T-helper 2 cell treated with Interferon-gamma antibody and Interleukin-4, amounts not matched to agents 5 μg/mL and 100 μg/mL, for 36 hours (primary cell): ENCODE results near the gene FHIP2A.
A peak's percentile ranks its signal among the peaks of the same experiment; 100 is the strongest.

Source experiments
- DNase-seq: peaks from one replicate; pipeline ENCODE4 v3.0.0; 2021; ENCODE audit warnings: low spot score
- H3K27ac Mint-ChIP-seq: one replicate; pipeline ENCODE4 v1.8.0; 2021; ENCODE audit warnings: mild to moderate bottlenecking, mixed read lengths
- H3K27me3 Mint-ChIP-seq: one replicate; pipeline ENCODE4 v1.8.0; 2021; ENCODE audit warnings: low read depth, mixed read lengths
- H3K36me3 Mint-ChIP-seq: one replicate; pipeline ENCODE4 v1.8.0; 2021; ENCODE audit warnings: low read depth, mixed read lengths
- H3K4me1 Mint-ChIP-seq: one replicate; pipeline ENCODE4 v1.8.0; 2021; ENCODE audit warnings: low read depth, mixed read lengths
- H3K4me3 Mint-ChIP-seq: one replicate; pipeline ENCODE4 v1.8.0; 2022; ENCODE audit warnings: mild to moderate bottlenecking, moderate library complexity, mixed read lengths
- H3K9me3 Mint-ChIP-seq: one replicate; pipeline ENCODE4 v1.8.0; 2021; ENCODE audit warnings: mixed read lengths

The FHIP2A gene

DNA sequence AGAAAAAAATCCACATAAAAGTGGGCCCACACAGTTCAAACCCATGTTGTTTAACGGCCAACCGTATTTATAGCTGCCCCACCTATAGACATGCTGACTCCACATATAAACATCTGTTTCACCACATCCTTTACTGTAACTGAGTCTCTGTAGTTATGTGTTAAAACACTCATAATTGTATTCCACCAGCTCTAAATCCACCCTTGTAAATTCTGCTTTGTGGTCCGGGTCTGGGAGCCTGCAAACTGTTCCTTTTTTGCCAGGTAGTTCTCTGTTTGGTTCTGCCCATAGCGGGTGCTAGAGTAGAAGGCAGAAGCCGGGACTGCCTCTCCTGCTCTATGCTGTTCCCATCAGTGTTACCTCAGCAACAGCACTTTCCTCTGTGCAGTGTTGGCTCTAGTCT lies 20.2 kb upstream of the FHIP2A start:
- H3K4me3 Mint-ChIP-seq, result peak overlapping the region; percentile 78
- peaks cover 29% of the 10 kb centered on the region for H3K36me3 Mint-ChIP-seq
- H3K4me1 Mint-ChIP-seq, result peaks cover 39% of the 10 kb centered on the region
- DNase-seq, result peak; percentile 32
- H3K9me3 Mint-ChIP-seq, result peaks cover 22% of the 10 kb centered on the region
- H3K27ac Mint-ChIP-seq, result peak overlapping the region; percentile 95
- no peaks in the 10 kb centered on the region for H3K27me3 Mint-ChIP-seq

DNA sequence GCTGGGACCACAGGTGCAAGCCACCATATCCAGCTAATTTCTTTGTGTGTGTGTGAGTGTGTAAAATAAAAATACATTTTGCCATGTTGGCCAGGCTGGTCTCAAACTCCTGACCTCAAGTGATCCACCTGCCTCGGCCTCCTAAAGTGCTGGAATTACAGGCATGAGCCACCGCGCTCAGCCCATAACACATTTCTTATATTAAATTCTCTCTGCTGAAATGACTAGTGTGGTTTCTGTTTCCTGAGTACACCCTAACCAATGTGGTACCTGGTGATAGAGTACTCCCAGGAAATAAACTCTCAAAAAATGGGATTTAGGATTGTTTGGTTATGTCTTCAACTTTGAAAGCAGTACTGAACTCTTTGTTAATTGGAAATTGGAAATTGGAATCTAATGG lies 19.4 kb upstream of the FHIP2A start:
- no peak for DNase-seq
- Mint-ChIP-seq H3K36me3 (peaks cover 22% of the 10 kb centered on the region), H3K4me3 (peak overlapping the region; percentile 78), H3K27ac (peak overlapping the region; percentile 95), H3K4me1 (peaks cover 38% of the 10 kb centered on the region), H3K27me3 (no peaks in the 10 kb centered on the region), H3K9me3 (peaks cover 16% of the 10 kb centered on the region)

GRCh38 chr10:114806562-114807391 lies 14.8 kb upstream of the FHIP2A start:
- Mint-ChIP-seq H3K4me1 (peaks cover 33% of the 10 kb centered on the region), H3K4me3 (no peak overlapping the region), H3K27ac (no peak overlapping the region), H3K27me3 (no peaks in the 10 kb centered on the region), H3K36me3 (peaks cover 6% of the 10 kb centered on the region), H3K9me3 (peaks cover 12% of the 10 kb centered on the region)
- no peak for DNase-seq

GRCh38 chr10:114808982-114809381 lies 12.6 kb upstream of the FHIP2A start:
- Mint-ChIP-seq H3K36me3 (peaks cover 2% of the 10 kb centered on the region), H3K4me1 (peaks cover 32% of the 10 kb centered on the region), H3K9me3 (peaks cover 8% of the 10 kb centered on the region), H3K27me3 (no peaks in the 10 kb centered on the region), H3K4me3 (no peak overlapping the region), H3K27ac (no peak overlapping the region)
- DNase-seq, result no peak

GRCh38 chr10:114810926-114811325 lies 10.7 kb upstream of the FHIP2A start:
- H3K27me3 Mint-ChIP-seq, result peaks cover 4% of the 10 kb centered on the region
- H3K4me3 Mint-ChIP-seq, result peak overlapping the region; percentile 29
- peaks cover 8% of the 10 kb centered on the region for H3K9me3 Mint-ChIP-seq
- peak overlapping the region; percentile 73 for H3K27ac Mint-ChIP-seq
- peak; percentile 6 for DNase-seq
- peaks cover 2% of the 10 kb centered on the region for H3K36me3 Mint-ChIP-seq
- H3K4me1 Mint-ChIP-seq, result peaks cover 32% of the 10 kb centered on the region

GRCh38 chr10:114811862-114812261 lies 9.7 kb upstream of the FHIP2A start:
- Mint-ChIP-seq H3K9me3 (peaks cover 8% of the 10 kb centered on the region), H3K27ac (peak overlapping the region; percentile 58), H3K4me3 (no peak overlapping the region), H3K36me3 (peaks cover 2% of the 10 kb centered on the region), H3K4me1 (peaks cover 29% of the 10 kb centered on the region), H3K27me3 (peaks cover 8% of the 10 kb centered on the region)
- no peak for DNase-seq

- peaks cover 22% of the 10 kb centered on the region for H3K4me1 Mint-ChIP-seq
- no peak overlapping the region for H3K4me3 Mint-ChIP-seq
- H3K36me3 Mint-ChIP-seq, result no peaks in the 10 kb centered on the region
- peaks cover 27% of the 10 kb centered on the region for H3K27me3 Mint-ChIP-seq
- H3K27ac Mint-ChIP-seq, result no peak overlapping the region
- peaks cover 4% of the 10 kb centered on the region for H3K9me3 Mint-ChIP-seq
- no peak for DNase-seq
Measured at GRCh38 chr10:114815791-114816190, 5.8 kb upstream of the FHIP2A start.

- DNase-seq, result no peak
- no peak overlapping the region for H3K4me3 Mint-ChIP-seq
- no peaks in the 10 kb centered on the region for H3K36me3 Mint-ChIP-seq
- H3K27me3 Mint-ChIP-seq, result peaks cover 27% of the 10 kb centered on the region
- no peak overlapping the region for H3K27ac Mint-ChIP-seq
- peaks cover 20% of the 10 kb centered on the region for H3K4me1 Mint-ChIP-seq
- H3K9me3 Mint-ChIP-seq, result peaks cover 2% of the 10 kb centered on the region
Measured at GRCh38 chr10:114816308-114816707, 5.3 kb upstream of the FHIP2A start.

DNA sequence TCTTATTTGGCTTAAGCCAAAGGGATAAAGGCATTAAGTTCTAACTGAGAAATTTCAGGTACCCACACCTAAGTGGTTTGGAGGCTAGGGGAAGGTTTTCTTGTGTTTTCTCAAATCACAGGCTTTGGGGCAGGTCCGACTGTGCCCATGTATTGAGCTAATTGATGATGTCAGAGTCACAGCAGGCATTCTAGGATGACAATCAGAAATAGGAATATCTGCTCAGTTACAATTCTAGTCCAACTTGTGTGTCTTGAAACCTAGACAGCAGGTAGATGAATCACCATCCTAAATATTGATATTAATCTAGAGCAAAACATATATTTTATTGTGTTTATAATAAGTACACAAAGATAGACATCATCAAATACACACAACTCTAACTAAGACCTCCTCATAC lies 2.3 kb upstream of the FHIP2A start:
- no peak overlapping the region for H3K27ac Mint-ChIP-seq
- H3K9me3 Mint-ChIP-seq, result no peaks in the 10 kb centered on the region
- no peak overlapping the region for H3K4me3 Mint-ChIP-seq
- peaks cover 6% of the 10 kb centered on the region for H3K36me3 Mint-ChIP-seq
- no peak for DNase-seq
- peaks cover 26% of the 10 kb centered on the region for H3K27me3 Mint-ChIP-seq
- H3K4me1 Mint-ChIP-seq, result peaks cover 18% of the 10 kb centered on the region

DNA sequence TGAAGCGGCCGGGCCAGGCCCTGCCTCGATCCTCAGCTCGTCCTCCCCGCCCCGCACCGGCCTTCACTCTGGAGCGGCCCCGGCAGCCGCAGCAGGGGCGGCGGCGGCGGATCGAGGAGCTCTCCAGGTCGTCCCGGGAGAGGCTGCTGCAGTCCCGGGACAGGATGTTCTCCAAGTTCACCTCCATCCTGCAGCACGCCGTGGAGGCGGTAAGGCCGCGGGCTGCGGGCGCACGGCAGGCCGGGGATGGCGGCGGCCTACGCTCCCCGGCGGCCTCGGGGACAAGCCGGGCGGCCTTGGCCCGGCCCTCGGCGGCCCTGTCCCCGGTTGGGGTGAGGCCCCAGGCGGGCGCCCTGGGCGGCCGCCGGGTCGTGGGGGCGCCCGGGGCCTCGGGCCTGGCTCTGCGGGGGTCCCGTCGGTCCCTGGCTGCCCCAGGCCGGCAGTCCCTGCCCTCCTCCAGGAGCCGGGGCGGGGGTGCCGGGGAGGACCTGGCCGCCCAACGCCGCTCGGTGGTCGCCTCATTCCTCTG lies 399 bp downstream of the FHIP2A start:
- H3K36me3 Mint-ChIP-seq, result peaks cover 22% of the 10 kb centered on the region
- no peak for DNase-seq
- H3K4me3 Mint-ChIP-seq, result peak overlapping the region; percentile 84
- H3K27me3 Mint-ChIP-seq, result peaks cover 18% of the 10 kb centered on the region
- H3K9me3 Mint-ChIP-seq, result no peaks in the 10 kb centered on the region
- peak overlapping the region; percentile 87 for H3K27ac Mint-ChIP-seq
- H3K4me1 Mint-ChIP-seq, result peaks cover 36% of the 10 kb centered on the region

DNA sequence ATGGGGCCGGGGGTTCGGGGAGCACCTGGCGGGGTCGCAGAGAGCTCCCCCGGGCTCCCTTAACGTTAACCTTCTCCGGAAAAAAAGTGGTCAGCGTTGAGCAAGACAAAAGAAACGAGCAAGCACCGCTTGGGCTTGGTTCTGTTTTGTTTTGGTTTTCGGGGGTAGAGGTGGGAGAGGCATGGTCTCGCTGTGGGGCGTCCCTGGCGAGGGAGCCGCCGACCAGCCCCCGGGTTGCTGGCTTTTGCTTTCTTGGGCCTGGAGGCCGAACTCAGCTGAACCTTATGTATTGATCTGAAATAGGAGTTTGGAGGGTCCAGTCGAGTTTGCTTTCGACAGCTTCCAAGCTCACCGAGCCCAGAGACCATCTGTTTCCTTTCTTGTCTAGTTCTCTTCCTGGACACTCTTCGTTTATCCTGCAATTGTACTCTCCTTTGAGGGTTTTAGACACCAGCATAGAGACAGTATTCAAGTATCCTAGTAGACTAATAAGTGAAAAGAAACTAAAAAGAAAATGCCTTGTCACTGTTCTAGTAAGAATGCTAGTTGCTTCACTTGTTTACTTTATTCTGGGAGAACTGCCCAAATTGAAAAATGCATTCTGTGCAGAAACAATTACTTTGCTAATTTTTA lies 980 bp downstream of the FHIP2A start:
- Mint-ChIP-seq H3K4me3 (peak overlapping the region; percentile 84), H3K36me3 (peaks cover 24% of the 10 kb centered on the region), H3K9me3 (no peaks in the 10 kb centered on the region), H3K4me1 (peaks cover 36% of the 10 kb centered on the region), H3K27ac (peak overlapping the region; percentile 87), H3K27me3 (peaks cover 16% of the 10 kb centered on the region)
- peak; percentile 24 for DNase-seq

DNA sequence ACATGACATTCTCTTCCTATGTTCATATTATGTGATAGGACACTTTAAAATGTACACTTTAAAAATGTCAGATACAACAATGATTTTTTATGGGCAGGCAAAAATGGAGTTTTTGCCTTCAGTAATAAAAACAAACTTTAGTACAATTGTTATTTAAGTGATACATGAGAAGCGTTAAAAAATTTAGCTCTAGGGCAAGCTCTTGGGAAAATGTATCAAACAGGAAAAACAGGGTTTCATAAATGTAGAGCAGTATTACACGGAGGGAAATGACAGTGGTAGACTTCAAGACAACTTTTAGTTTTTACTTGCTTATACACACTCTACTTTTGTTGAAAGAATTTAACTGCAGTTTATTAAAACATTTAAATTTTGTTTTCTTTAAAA lies 1.5 kb downstream of the FHIP2A start:
- Mint-ChIP-seq H3K9me3 (no peaks in the 10 kb centered on the region), H3K4me1 (peaks cover 36% of the 10 kb centered on the region), H3K36me3 (peaks cover 24% of the 10 kb centered on the region), H3K4me3 (peak overlapping the region; percentile 84), H3K27ac (peak overlapping the region; percentile 87), H3K27me3 (peaks cover 12% of the 10 kb centered on the region)
- no peak for DNase-seq

DNA sequence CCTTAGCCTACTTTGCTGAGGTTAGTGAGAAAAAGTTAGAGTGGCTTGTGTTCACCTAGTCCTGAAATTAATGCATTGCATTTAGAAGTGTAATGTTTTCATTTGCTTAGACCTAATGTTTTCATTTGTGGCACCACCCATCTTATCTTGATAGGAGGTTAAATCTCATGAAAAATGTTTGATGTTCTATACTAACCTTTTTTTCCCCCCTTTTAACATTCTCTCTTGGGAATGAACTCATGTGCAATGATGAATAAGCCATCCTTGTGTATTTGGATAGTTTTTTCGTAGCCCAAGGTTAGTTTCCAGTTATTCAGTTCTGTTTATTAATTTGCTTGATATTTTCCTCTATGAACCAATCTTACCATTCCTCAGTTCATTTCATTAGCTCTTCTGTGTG lies 2.8 kb downstream of the FHIP2A start:
- H3K9me3 Mint-ChIP-seq, result no peaks in the 10 kb centered on the region
- H3K36me3 Mint-ChIP-seq, result peaks cover 34% of the 10 kb centered on the region
- H3K27me3 Mint-ChIP-seq, result peaks cover 4% of the 10 kb centered on the region
- peak overlapping the region; percentile 64 for H3K4me3 Mint-ChIP-seq
- peak overlapping the region; percentile 2 for H3K27ac Mint-ChIP-seq
- no peak for DNase-seq
- peaks cover 32% of the 10 kb centered on the region for H3K4me1 Mint-ChIP-seq

GRCh38 chr10:114825513-114826253 lies 4.1 kb downstream of the FHIP2A start:
- Mint-ChIP-seq H3K4me3 (peak overlapping the region; percentile 30), H3K27me3 (no peaks in the 10 kb centered on the region), H3K4me1 (peaks cover 40% of the 10 kb centered on the region), H3K9me3 (no peaks in the 10 kb centered on the region), H3K27ac (peak overlapping the region; percentile 60), H3K36me3 (peaks cover 37% of the 10 kb centered on the region)
- DNase-seq, result peak; percentile 25
